Measurements from ENCODE around the gene CRHR2.
A peak's percentile ranks its signal among the peaks of the same experiment; 100 is the strongest.

The CRHR2 gene

GRCh38 chr7:30728591-30729100 is 46.4 kb upstream of the CRHR2 start:
- POLR2A ChIA-PET = no interaction called here
- no peaks in the 10 kb centered on the region for H3K36me3 ChIP-seq (ENCODE audit: control insufficient read depth in 2 of 2, insufficient read depth in 1 of 2, low read length in 2 of 2)
- no peak overlapping the region for H3K4me3 ChIP-seq (ENCODE audit: low read depth, low read length)
- H3K9me3 ChIP-seq (ENCODE audit: control insufficient read depth, insufficient read depth, low read depth, low read length) = no peaks in the 10 kb centered on the region
- no peak overlapping the region for H3K27ac ChIP-seq (ENCODE audit: extremely low read depth, low read depth, low read length)
- CTCF ChIA-PET = interaction anchor here (0.6 to 1.7 kb wide), 2 partner anchors 11 to 745 kb away, joined by 4 read pairs; no protein-coding TSS in a partner anchor
- TF ChIP-seq ZIC2 (tag by site-specific recombination; IDR thresholded peaks at IDR 0.05) = no peak
- no peak for TF ChIP-seq ZNF571 (tag by site-specific recombination; IDR thresholded peaks at IDR 0.05)
- TF ChIP-seq ZNF513 (tag by site-specific recombination; IDR thresholded peaks at IDR 0.05) = no peak
- TF ChIP-seq BCL6B (tag by site-specific recombination; IDR thresholded peaks at IDR 0.05) = no peak
- no peak for TF ChIP-seq ZBTB17 (tag by site-specific recombination; IDR thresholded peaks at IDR 0.05)
- no peaks in the 10 kb centered on the region for H3K4me1 ChIP-seq (ENCODE audit: control insufficient read depth, insufficient read depth, low read length)

GRCh38 chr7:30727061-30727945 is 45.0 kb upstream of the CRHR2 start:
- TF ChIP-seq ZNF16 (tag by site-specific recombination; IDR thresholded peaks at IDR 0.05; ENCODE audit: low read depth) (peak; percentile 49), ZNF596 (tag by site-specific recombination; IDR thresholded peaks at IDR 0.05) (no peak), PBX3 (CRISPR knock-in tag; IDR thresholded peaks at IDR 0.05) (no peak)
- no peak overlapping the region for H3K4me3 ChIP-seq (ENCODE audit: low read depth, low read length)
- no peaks in the 10 kb centered on the region for H3K9me3 ChIP-seq (ENCODE audit: control insufficient read depth, insufficient read depth, low read depth, low read length)
- no peaks in the 10 kb centered on the region for H3K4me1 ChIP-seq (ENCODE audit: control insufficient read depth, insufficient read depth, low read length)
- no peak overlapping the region for H3K27ac ChIP-seq (ENCODE audit: extremely low read depth, low read depth, low read length)
- H3K36me3 ChIP-seq (ENCODE audit: control insufficient read depth in 2 of 2, insufficient read depth in 1 of 2, low read length in 2 of 2) = no peaks in the 10 kb centered on the region
- ChIA-PET POLR2A (no interaction called here), CTCF (interaction anchor here (0.9 to 1.1 kb wide), 2 partner anchors 11 to 13 kb away, joined by 3 to 5 read pairs; no protein-coding TSS in a partner anchor)

- Histone ChIP-seq H3K4me1 (ENCODE audit: control insufficient read depth, insufficient read depth, low read length) (no peaks in the 10 kb centered on the region), H3K9me3 (ENCODE audit: control insufficient read depth, insufficient read depth, low read depth, low read length) (no peaks in the 10 kb centered on the region), H3K36me3 (ENCODE audit: control insufficient read depth in 2 of 2, insufficient read depth in 1 of 2, low read length in 2 of 2) (no peaks in the 10 kb centered on the region), H3K4me3 (ENCODE audit: low read depth, low read length) (no peak overlapping the region), H3K27ac (ENCODE audit: extremely low read depth, low read depth, low read length) (no peak overlapping the region)
- CTCF ChIA-PET = interaction anchor here (0.9 to 1.1 kb wide), 2 partner anchors 11 to 14 kb away, joined by 3 to 5 read pairs; no protein-coding TSS in a partner anchor
- TF ChIP-seq SCRT2 (tag by site-specific recombination; IDR thresholded peaks at IDR 0.05) = 0 out of 2 replicates have a peak, but pooled peaks have one; percentile 27
- TF ChIP-seq ZBTB48 (tag by site-specific recombination; IDR thresholded peaks at IDR 0.05) = no peak
- POLR2A ChIA-PET = no interaction called here
Observed at GRCh38 chr7:30726296-30727006, 44.2 kb upstream of the CRHR2 start.

GRCh38 chr7:30723776-30724175 is 41.5 kb upstream of the CRHR2 start:
- no peaks in the 10 kb centered on the region for H3K9me3 ChIP-seq (ENCODE audit: control insufficient read depth, insufficient read depth, low read depth, low read length)
- H3K4me1 ChIP-seq (ENCODE audit: control insufficient read depth, insufficient read depth, low read length) = no peaks in the 10 kb centered on the region
- no peak overlapping the region for H3K27ac ChIP-seq (ENCODE audit: extremely low read depth, low read depth, low read length)
- no peak overlapping the region for H3K4me3 ChIP-seq (ENCODE audit: low read depth, low read length)
- ChIA-PET CTCF (no interaction called here), POLR2A (no interaction called here)
- H3K36me3 ChIP-seq (ENCODE audit: control insufficient read depth in 2 of 2, insufficient read depth in 1 of 2, low read length in 2 of 2) = no peaks in the 10 kb centered on the region
- no peak for TF ChIP-seq ZNF239 (tag by site-specific recombination; IDR thresholded peaks at IDR 0.05)
- no peak for TF ChIP-seq ZNF670 (tag by site-specific recombination; IDR thresholded peaks at IDR 0.05; ENCODE audit: low read depth)
- TF ChIP-seq ZNF311 (tag by site-specific recombination; IDR thresholded peaks at IDR 0.05; ENCODE audit: borderline replicate concordance) = no peak
- TF ChIP-seq PRDM2 (tag by site-specific recombination; IDR thresholded peaks at IDR 0.05; ENCODE audit: borderline replicate concordance) = no peak
- no peak for TF ChIP-seq ZBTB17 (tag by site-specific recombination; IDR thresholded peaks at IDR 0.05)
- TF ChIP-seq ZNF132 (tag by site-specific recombination; IDR thresholded peaks at IDR 0.05; ENCODE audit: borderline replicate concordance) = no peak

Data from HEK293 (cell line).